GM12878 (cell line): ENCODE results near the gene TMEM25. TPM values are rescaled to one million over a fixed set of nuclear protein-coding genes. Genes with fewer than 3 reads are reported as not detected.

ENCODE experiments used
- ATAC-seq: fragments of 200-7000 bp; cut with Tn5 transposase; 3 replicates; pipeline ENCODE4 v1.9.1; 2020; ENCODE audit warnings: mild to moderate bottlenecking, moderate library complexity
- BruUV-seq: library from RNA; stranded (reverse); fragments of 400-500 nt; replicated peaks from 2 replicates; lab custom pipeline; 2021; lab: Mats Ljungman, UMichigan
- CTCF ChIA-PET: fragments of 300-600 bp; sonication (Branson Sonifier 250); formaldehyde crosslinking; extraction: SDS; loops from one replicate; lab custom pipeline; 2021; ENCODE audit warnings: inconsistent platforms; lab: Yijun Ruan, JAX
- POLR2A ChIA-PET: fragments of 350-600 bp; formaldehyde crosslinking; extraction: SDS; loops from one replicate; lab custom pipeline; 2021; ENCODE audit warnings: inconsistent platforms; lab: Charles Lee
- RAD21 ChIA-PET: fragments of 300-600 bp; sonication (Branson Sonifier 250); formaldehyde crosslinking; loops from one replicate; lab custom pipeline; 2023; ENCODE audit warnings: antibody characterized with exemption; ENCODE audit not compliant: unreplicated experiment; lab: Charles Lee
- SMC1A ChIA-PET: fragments of 300-600 bp; sonication (Branson Sonifier 250); formaldehyde crosslinking; loops from one replicate; lab custom pipeline; 2023; ENCODE audit not compliant: unreplicated experiment, uncharacterized antibody; lab: Charles Lee
- DNase-seq: peaks from one replicate; pipeline ENCODE4 v3.0.0-alpha.2; 2011; ENCODE audit warnings: low read depth, low spot score
- FAIRE-seq: peaks from 3 replicates; lab custom pipeline; 2011; peaks lifted over from hg19 to GRCh38; lab: Jason Lieb, UNC
- H2AFZ ChIP-seq: 2 replicates; pipeline ENCODE4 v1.6.0; 2011; ENCODE audit warnings: low read depth, low read length, control low read depth; ENCODE audit not compliant: control insufficient read depth
- H3K27ac ChIP-seq: 2 replicates; pipeline ENCODE4 v1.5.1; 2011; ENCODE audit warnings: control low read depth; ENCODE audit not compliant: control insufficient read depth, insufficient read depth
- H3K27me3 ChIP-seq, 2 experiments: replicated peaks in 1 of 2; 2 replicates each; pipeline versions ENCODE4 v1.6.0 to v1.6.1; 2011; ENCODE audit warnings: low read length in 1 of 2; ENCODE audit not compliant: control insufficient read depth in 2 of 2, insufficient read depth in 2 of 2
- H3K36me3 ChIP-seq, 2 experiments: 2 replicates each; pipeline ENCODE4 v1.5.1; 2011; ENCODE audit warnings: low read length in 1 of 2; ENCODE audit not compliant: control insufficient read depth in 2 of 2, insufficient read depth in 2 of 2
- H3K4me1 ChIP-seq: 2 replicates; pipeline ENCODE4 v1.6.1; 2011; ENCODE audit warnings: mild to moderate bottlenecking, low read length, moderate library complexity, mixed read lengths; ENCODE audit not compliant: control insufficient read depth, insufficient read depth
- H3K4me2 ChIP-seq: 2 replicates; pipeline ENCODE4 v1.6.0; 2011; ENCODE audit warnings: control low read depth; ENCODE audit not compliant: control insufficient read depth, insufficient read depth
- H3K4me3 ChIP-seq: fragments of 200-600 bp; sonication (generic); 2 replicates; pipeline ENCODE4 v1.5.1; 2016
- H3K79me2 ChIP-seq: 2 replicates; pipeline ENCODE4 v1.6.0; 2011; ENCODE audit warnings: low read length; ENCODE audit not compliant: control insufficient read depth, insufficient read depth
- H3K9ac ChIP-seq: 2 replicates; pipeline ENCODE4 v1.8.0; 2011; ENCODE audit warnings: low read length, control low read depth, mixed read lengths; ENCODE audit not compliant: control insufficient read depth, insufficient read depth
- H3K9me3 ChIP-seq: replicated peaks from 3 replicates; pipeline ENCODE4 v1.5.1; 2011; ENCODE audit warnings: mild to moderate bottlenecking, low read length; ENCODE audit not compliant: control insufficient read depth, insufficient read depth
- H4K20me1 ChIP-seq: 2 replicates; pipeline ENCODE4 v1.6.0; 2011; ENCODE audit not compliant: control insufficient read depth, insufficient read depth
- CEBPB ChIP-seq, 2 experiments: fragments of 150-350 bp in 1 of 2; IDR thresholded peaks; 2 replicates each; pipeline ENCODE4 v1.6.1; 2012 to 2014; ENCODE audit warnings: low read depth in 2 of 2, low read length in 2 of 2, borderline replicate concordance in 1 of 2, inconsistent platforms in 1 of 2
- GATAD2B ChIP-seq: fragments of 450-650 bp; conservative IDR thresholded peaks from 2 replicates; pipeline ENCODE4 v1.6.1; 2017; ENCODE audit warnings: low read depth, mild to moderate bottlenecking, moderate library complexity
- HDAC6 ChIP-seq: fragments of 200-600 bp; sonication (generic); IDR thresholded peaks from one replicate; pipeline ENCODE4 v1.8.0; 2017; ENCODE audit warnings: antibody characterized with exemption; ENCODE audit not compliant: unreplicated experiment
- NKRF ChIP-seq: fragments of 450-650 bp; conservative IDR thresholded peaks from 2 replicates; pipeline ENCODE4 v1.6.1; 2017; ENCODE audit warnings: mild to moderate bottlenecking, moderate library complexity
- SIX5 ChIP-seq: IDR thresholded peaks from 2 replicates; pipeline ENCODE4 v1.6.1; 2011; ENCODE audit warnings: mild to moderate bottlenecking, low read depth, low read length, moderate library complexity; ENCODE audit not compliant: severe bottlenecking
- WRNIP1 ChIP-seq: IDR thresholded peaks from 2 replicates; pipeline ENCODE4 v1.6.1; 2011; ENCODE audit warnings: low read depth, low read length, improper control_type of control experiment, borderline replicate concordance
- ZBTB4 ChIP-seq: fragments of 450-650 bp; formaldehyde crosslinking; IDR thresholded peaks from 2 replicates; pipeline ENCODE4 v1.4.0; 2022; ENCODE audit warnings: mild to moderate bottlenecking, moderate library complexity
- ZZZ3 ChIP-seq: IDR thresholded peaks from 2 replicates; pipeline ENCODE4 v1.6.1; 2011; ENCODE audit warnings: low read depth; ENCODE audit not compliant: control insufficient read depth, insufficient read length
- WGBS: methylation state at CpG from one replicate; pipeline ENCODE4 v1.1.6; 2016; ENCODE audit warnings: low lambda C conversion rate; ENCODE audit not compliant: insufficient replicate concordance, insufficient coverage; ENCODE audit errors: missing lambda C conversion rate; 5-methylcytosine and 5-hydroxymethylcytosine counted together
- in situ Hi-C: fragments of 300-500 bp; cut with MboI; formaldehyde crosslinking; loops from 9 replicates; pipeline ENCODE4 v1.14.3; 2018; ENCODE audit warnings: mixed read lengths
- intact Hi-C: fragments of 100-400 bp; cut with micrococcal nuclease; formaldehyde crosslinking; loops from one replicate; pipeline ENCODE4 v1.14.2; 2022; ENCODE audit not compliant: unreplicated experiment
- polyA plus RNA-seq, 11 experiments: library from polyadenylated mRNA; depleted of rRNA in 4 of 11; unstranded in 6 of 11; stranded (reverse) in 5 of 11; fragments of >200 nt; fragmentation: Nextera tagmentation in 4 of 11; fragmentation: Illumina TruSeq in 1 of 11; extraction: Ambion mirVana in 4 of 11; extraction: Trizol in 1 of 11; gene quantifications; 1 replicate in 1 of 11; 2 replicates in 10 of 11; pipeline versions ENCODE4 v1.2.1 to v1.2.3, GENCODE V29; 2011 to 2016; ENCODE audit warnings: inconsistent platforms in 2 of 11, missing spikeins in 2 of 11, low read depth in 1 of 11
- total RNA-seq, 4 experiments: library from RNA; depleted of rRNA in 3 of 4; stranded (reverse); fragments of >200 nt in 3 of 4; fragmentation: Illumina TruSeq in 1 of 4; extraction: Trizol in 1 of 4; gene quantifications; 2 replicates each; pipeline versions ENCODE4 v1.2.1 to v1.2.3, GENCODE V29; 2013 to 2021
- TF ChIP-seq, protein P1 (sequence below): fragments of 450-650 bp; IDR thresholded peaks from 2 replicates; pipeline ENCODE4 v1.6.1; 2017; ENCODE audit warnings: mild to moderate bottlenecking, moderate library complexity

Gene TMEM25
- total and polyA plus RNA-seq, 10 of the 15 experiments (the other 5 are each of a cell fraction or from before 2014, with no cell fraction given): 1.4 to 13.9 (median 7.8) TPM

- intact Hi-C loops: loop anchor here (5.0 kb wide), 1 partner anchor 34 kb away; the partner anchor contains the start of gene IFT46
- Histone ChIP-seq H3K36me3 (no peaks in the 10 kb centered on the region), H3K9me3 (no peaks in the 10 kb centered on the region), H3K27ac (no peak overlapping the region), H3K79me2 (no peaks in the 10 kb centered on the region), H3K4me2 (no peak overlapping the region), H3K4me1 (0 out of 2 replicates have a peak, but pooled peaks cover 3% of the 10 kb centered on the region), H3K9ac (no peak overlapping the region), H2AFZ (no peak overlapping the region), H4K20me1 (no peaks in the 10 kb centered on the region; the same call in 1 of the 2 replicates), H3K4me3 (no peak overlapping the region), H3K27me3 (no peaks in the 10 kb centered on the region)
- SMC1A ChIA-PET: no interaction called here
- CTCF ChIA-PET: no interaction called here
- POLR2A ChIA-PET: interaction anchor here (0.6 kb wide), 1 partner anchor 19 kb away, joined by 3 read pairs; no protein-coding TSS in a partner anchor
- no peak for ATAC-seq
- BruUV-seq: no TSS peak
- WGBS: 84% methylated on average over 19 of the region's 19 CpGs
- no peak for FAIRE-seq
- no peak for DNase-seq
- in situ Hi-C loops: no loop called here
- RAD21 ChIA-PET: no interaction called here
- TF ChIP-seq ZZZ3 (no peak), CEBPB (IDR thresholded peaks at IDR 0.05; ENCODE audit: borderline replicate concordance in 1 of 2, low read depth in 2 of 2, low read length in 2 of 2) (no peak), HDAC6 (no peak), ZBTB4 (no peak), WRNIP1 (no peak), GATAD2B (no peak), NKRF (no peak), SIX5 (no peak)
- TF ChIP-seq, protein P1, sequence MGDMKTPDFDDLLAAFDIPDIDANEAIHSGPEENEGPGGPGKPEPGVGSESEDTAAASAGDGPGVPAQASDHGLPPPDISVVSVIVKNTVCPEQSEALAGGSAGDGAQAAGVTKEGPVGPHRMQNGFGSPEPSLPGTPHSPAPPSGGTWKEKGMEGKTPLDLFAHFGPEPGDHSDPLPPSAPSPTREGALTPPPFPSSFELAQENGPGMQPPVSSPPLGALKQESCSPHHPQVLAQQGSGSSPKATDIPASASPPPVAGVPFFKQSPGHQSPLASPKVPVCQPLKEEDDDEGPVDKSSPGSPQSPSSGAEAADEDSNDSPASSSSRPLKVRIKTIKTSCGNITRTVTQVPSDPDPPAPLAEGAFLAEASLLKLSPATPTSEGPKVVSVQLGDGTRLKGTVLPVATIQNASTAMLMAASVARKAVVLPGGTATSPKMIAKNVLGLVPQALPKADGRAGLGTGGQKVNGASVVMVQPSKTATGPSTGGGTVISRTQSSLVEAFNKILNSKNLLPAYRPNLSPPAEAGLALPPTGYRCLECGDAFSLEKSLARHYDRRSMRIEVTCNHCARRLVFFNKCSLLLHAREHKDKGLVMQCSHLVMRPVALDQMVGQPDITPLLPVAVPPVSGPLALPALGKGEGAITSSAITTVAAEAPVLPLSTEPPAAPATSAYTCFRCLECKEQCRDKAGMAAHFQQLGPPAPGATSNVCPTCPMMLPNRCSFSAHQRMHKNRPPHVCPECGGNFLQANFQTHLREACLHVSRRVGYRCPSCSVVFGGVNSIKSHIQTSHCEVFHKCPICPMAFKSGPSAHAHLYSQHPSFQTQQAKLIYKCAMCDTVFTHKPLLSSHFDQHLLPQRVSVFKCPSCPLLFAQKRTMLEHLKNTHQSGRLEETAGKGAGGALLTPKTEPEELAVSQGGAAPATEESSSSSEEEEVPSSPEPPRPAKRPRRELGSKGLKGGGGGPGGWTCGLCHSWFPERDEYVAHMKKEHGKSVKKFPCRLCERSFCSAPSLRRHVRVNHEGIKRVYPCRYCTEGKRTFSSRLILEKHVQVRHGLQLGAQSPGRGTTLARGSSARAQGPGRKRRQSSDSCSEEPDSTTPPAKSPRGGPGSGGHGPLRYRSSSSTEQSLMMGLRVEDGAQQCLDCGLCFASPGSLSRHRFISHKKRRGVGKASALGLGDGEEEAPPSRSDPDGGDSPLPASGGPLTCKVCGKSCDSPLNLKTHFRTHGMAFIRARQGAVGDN: no peak
Observed at GRCh38 chr11:118532852-118533768, 2.1 kb downstream of the TMEM25 start.
